ENCODE data around the gene PLAAT3.

DNA sequence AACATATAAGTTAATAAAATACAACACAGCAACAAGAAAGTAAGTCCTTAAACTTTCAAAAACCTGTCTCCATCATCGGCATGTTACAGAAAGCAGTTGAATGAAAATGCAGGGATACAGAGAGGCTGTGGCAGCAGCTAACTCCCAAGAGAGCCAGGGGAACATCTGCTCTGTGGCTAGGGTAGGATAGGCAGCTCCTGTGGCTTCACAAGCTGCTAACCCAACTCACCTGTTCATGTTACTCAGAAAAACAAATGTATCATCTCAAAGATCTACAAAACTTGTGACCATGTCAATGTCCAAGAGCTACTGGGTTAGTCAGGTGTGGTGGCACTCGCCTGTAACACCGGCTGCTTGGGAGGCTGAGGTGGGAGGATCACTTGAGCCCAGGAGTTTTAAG is 15.2 kb upstream of the PLAAT3 start:
- TF ChIP-seq, protein P1, sequence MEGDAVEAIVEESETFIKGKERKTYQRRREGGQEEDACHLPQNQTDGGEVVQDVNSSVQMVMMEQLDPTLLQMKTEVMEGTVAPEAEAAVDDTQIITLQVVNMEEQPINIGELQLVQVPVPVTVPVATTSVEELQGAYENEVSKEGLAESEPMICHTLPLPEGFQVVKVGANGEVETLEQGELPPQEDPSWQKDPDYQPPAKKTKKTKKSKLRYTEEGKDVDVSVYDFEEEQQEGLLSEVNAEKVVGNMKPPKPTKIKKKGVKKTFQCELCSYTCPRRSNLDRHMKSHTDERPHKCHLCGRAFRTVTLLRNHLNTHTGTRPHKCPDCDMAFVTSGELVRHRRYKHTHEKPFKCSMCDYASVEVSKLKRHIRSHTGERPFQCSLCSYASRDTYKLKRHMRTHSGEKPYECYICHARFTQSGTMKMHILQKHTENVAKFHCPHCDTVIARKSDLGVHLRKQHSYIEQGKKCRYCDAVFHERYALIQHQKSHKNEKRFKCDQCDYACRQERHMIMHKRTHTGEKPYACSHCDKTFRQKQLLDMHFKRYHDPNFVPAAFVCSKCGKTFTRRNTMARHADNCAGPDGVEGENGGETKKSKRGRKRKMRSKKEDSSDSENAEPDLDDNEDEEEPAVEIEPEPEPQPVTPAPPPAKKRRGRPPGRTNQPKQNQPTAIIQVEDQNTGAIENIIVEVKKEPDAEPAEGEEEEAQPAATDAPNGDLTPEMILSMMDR (IDR thresholded peaks at IDR 0.05) = no peak
- no peak for TF ChIP-seq POLR2A (IDR thresholded peaks at IDR 0.05)
